B cell (primary cell): ENCODE results near the gene VPS54.

Experiments used
- CTCF ChIP-seq: fragments of 200-600 bp; IDR thresholded peaks from one replicate; pipeline ENCODE4 v1.8.0; 2022; ENCODE audit warnings: antibody characterized with exemption, mild to moderate bottlenecking
- EZH2 ChIP-seq: IDR thresholded peaks from 2 replicates; pipeline ENCODE4 v1.6.1; 2012; ENCODE audit warnings: borderline replicate concordance, low read depth, mild to moderate bottlenecking, moderate library complexity, low read length; ENCODE audit not compliant: insufficient read depth, poor library complexity, severe bottlenecking

GRCh38 chr2:64054161-64054915 lies 35.1 kb upstream of the VPS54 start:
- TF ChIP-seq CTCF, result no peak
- no peak for TF ChIP-seq EZH2
